SK-N-SH (cell line): ENCODE data around the gene FRY. TPM values are rescaled to one million over a fixed set of nuclear protein-coding genes. Genes with fewer than 3 reads are reported as not detected.

Experiments
- CTCF ChIA-PET: fragments of 300-600, 350-600 bp; formaldehyde crosslinking; extraction: SDS; loops from one replicate; lab custom pipeline; 2021; lab: Yijun Ruan, JAX
- POLR2A ChIA-PET: fragments of 350-600 bp; sonication (Branson Sonifier 250); formaldehyde crosslinking; extraction: SDS; loops from one replicate; lab custom pipeline; 2020; ENCODE audit warnings: antibody characterized with exemption, inconsistent platforms; lab: Yijun Ruan, JAX
- DNase-seq: peaks from one replicate; pipeline ENCODE4 v3.0.0; 2012
- H2AFZ ChIP-seq: fragments of 200-600 bp; sonication (generic); 2 replicates; pipeline ENCODE4 v1.8.1; 2016; ENCODE audit warnings: antibody characterized with exemption, mild to moderate bottlenecking, low read depth
- H3F3A ChIP-seq: fragments of 200-600 bp; sonication (generic); replicated peaks from 2 replicates; pipeline ENCODE3; 2016; ENCODE audit warnings: antibody characterized with exemption, mild to moderate bottlenecking; ENCODE audit not compliant: insufficient read depth
- H3K27ac ChIP-seq, 2 experiments: fragments of 200-500 bp in 1 of 2; fragments of 200-600 bp in 1 of 2; sonication (Bioruptor generic) in 1 of 2; sonication (generic), shearing (Covaris generic) in 1 of 2; 2 replicates each; pipeline versions ENCODE4 v1.5.1 to v1.6.1; 2014 to 2016; ENCODE audit warnings: low read depth in 2 of 2, inconsistent platforms in 1 of 2, low read length in 1 of 2, mild to moderate bottlenecking in 1 of 2, mixed read lengths in 1 of 2
- H3K27me3 ChIP-seq: fragments of 200-600 bp; sonication (generic), shearing (Covaris generic); 2 replicates; pipeline ENCODE4 v1.6.1; 2016; ENCODE audit warnings: mixed run types; ENCODE audit not compliant: insufficient read depth
- H3K36me3 ChIP-seq, 2 experiments: fragments of 200-500 bp in 1 of 2; fragments of 200-600 bp in 1 of 2; sonication (Bioruptor generic) in 1 of 2; sonication (generic) in 1 of 2; replicated peaks in 1 of 2; 2 replicates each; pipeline versions ENCODE3 to v1.5.1; 2014 to 2016; ENCODE audit warnings: low read length in 1 of 2, mild to moderate bottlenecking in 1 of 2; ENCODE audit not compliant: insufficient read depth in 2 of 2, control insufficient read depth in 1 of 2
- H3K4me1 ChIP-seq, 2 experiments: fragments of 200-500 bp in 1 of 2; fragments of 200-600 bp in 1 of 2; sonication (Bioruptor generic) in 1 of 2; sonication (generic), shearing (Covaris generic) in 1 of 2; 2 replicates each; pipeline versions ENCODE4 v1.5.1 to v1.6.1; 2014 to 2016; ENCODE audit warnings: low read depth in 1 of 2, low read length in 1 of 2, mixed run types in 1 of 2; ENCODE audit not compliant: insufficient read depth in 2 of 2, control insufficient read depth in 1 of 2
- H3K4me2 ChIP-seq: fragments of 200-600 bp; sonication (generic), shearing (Covaris generic); 2 replicates; pipeline ENCODE4 v1.6.1; 2017; ENCODE audit warnings: mixed run types
- H3K4me3 ChIP-seq, 2 experiments: fragments of 200-500 bp in 1 of 2; fragments of 200-600 bp in 1 of 2; sonication (Bioruptor generic) in 1 of 2; sonication (generic), shearing (Covaris generic) in 1 of 2; 2 replicates each; pipeline versions ENCODE4 v1.5.1 to v1.8.1; 2014 to 2016; ENCODE audit warnings: low read depth in 2 of 2, inconsistent platforms in 1 of 2, low read length in 1 of 2, mild to moderate bottlenecking in 1 of 2, mixed read lengths in 1 of 2, moderate library complexity in 1 of 2
- H3K79me2 ChIP-seq: fragments of 200-600 bp; sonication (generic); 2 replicates; pipeline ENCODE4 v1.8.1; 2017; ENCODE audit warnings: mild to moderate bottlenecking; ENCODE audit not compliant: insufficient read depth
- H3K9ac ChIP-seq: fragments of 200-600 bp; sonication (generic); 2 replicates; pipeline ENCODE4 v1.6.1; 2017; ENCODE audit warnings: mixed run types
- H3K9me2 ChIP-seq: fragments of 200-600 bp; sonication (generic); 2 replicates; pipeline ENCODE4 v1.6.1; 2017; ENCODE audit warnings: mixed run types
- H3K9me3 ChIP-seq: fragments of 200-600 bp; sonication (generic); 2 replicates; pipeline ENCODE4 v1.6.1; 2017; ENCODE audit warnings: mixed run types, mild to moderate bottlenecking, moderate library complexity
- H4K20me1 ChIP-seq: fragments of 200-600 bp; sonication (generic); 2 replicates; pipeline ENCODE4 v1.6.1; 2017; ENCODE audit warnings: mild to moderate bottlenecking, mixed run types; ENCODE audit not compliant: insufficient read depth
- CHD2 ChIP-seq: fragments of 150-350 bp; IDR thresholded peaks from 2 replicates; pipeline ENCODE4 v1.6.1; 2018; ENCODE audit warnings: low read length; ENCODE audit not compliant: partially characterized antibody
- ELF1 ChIP-seq: IDR thresholded peaks from 2 replicates; pipeline ENCODE4 v1.4.0; 2012
- EP300 ChIP-seq, 2 experiments: IDR thresholded peaks; 2 replicates each; pipeline versions ENCODE4 v1.4.0 to v1.6.1; 2012; ENCODE audit warnings: borderline replicate concordance in 1 of 2, low read depth in 1 of 2, low read length in 1 of 2
- EZH2phosphoT487 ChIP-seq: fragments of 200-600 bp; sonication (generic); IDR thresholded peaks from 2 replicates; pipeline ENCODE4 v1.6.1; 2017; ENCODE audit warnings: low read depth, mixed run types, mild to moderate bottlenecking, antibody characterized with exemption, moderate library complexity, borderline replicate concordance
- FOXJ3 ChIP-seq: sonication (generic); formaldehyde crosslinking; IDR thresholded peaks from 2 replicates; pipeline ENCODE4 v1.5.1; 2020; ENCODE audit warnings: mild to moderate bottlenecking, missing genetic modification reagents
- GABPA ChIP-seq: IDR thresholded peaks from 2 replicates; pipeline ENCODE4 v1.4.0; 2012; ENCODE audit warnings: low read depth, mild to moderate bottlenecking
- GATA2 ChIP-seq: sonication (generic); formaldehyde crosslinking; IDR thresholded peaks from 2 replicates; pipeline ENCODE4 v1.5.0; 2020; ENCODE audit warnings: mild to moderate bottlenecking, missing genetic modification reagents
- IRF3 ChIP-seq: fragments of 150-350 bp; IDR thresholded peaks from 2 replicates; pipeline ENCODE4 v1.6.1; 2016; ENCODE audit warnings: mild to moderate bottlenecking, low read depth, low read length
- JUND ChIP-seq: IDR thresholded peaks from 2 replicates; pipeline ENCODE4 v1.4.0; 2012
- MAX ChIP-seq: IDR thresholded peaks from 2 replicates; pipeline ENCODE4 v1.4.0; 2012; ENCODE audit warnings: low read depth
- MXI1 ChIP-seq: IDR thresholded peaks from 2 replicates; pipeline ENCODE4 v1.6.1; 2012; ENCODE audit warnings: mild to moderate bottlenecking, low read depth, low read length, improper control_type of control experiment
- NFIC ChIP-seq: IDR thresholded peaks from 2 replicates; pipeline ENCODE4 v1.4.0; 2012; ENCODE audit warnings: borderline replicate concordance
- PBX3 ChIP-seq: IDR thresholded peaks from 2 replicates; pipeline ENCODE4; 2012
- RAD21 ChIP-seq: IDR thresholded peaks from 2 replicates; pipeline ENCODE4 v1.6.1; 2012; ENCODE audit warnings: mild to moderate bottlenecking, low read length
- RCOR1 ChIP-seq: fragments of 150-350 bp; IDR thresholded peaks from 2 replicates; pipeline ENCODE4 v1.6.1; 2017; ENCODE audit warnings: antibody characterized with exemption, low read length
- REST ChIP-seq: IDR thresholded peaks from 2 replicates; pipeline ENCODE4 v1.6.1; 2012; ENCODE audit warnings: mild to moderate bottlenecking, low read depth, low read length, moderate library complexity
- SMC3 ChIP-seq: IDR thresholded peaks from 2 replicates; pipeline ENCODE4 v1.6.1; 2012; ENCODE audit warnings: low read depth, low read length, improper control_type of control experiment
- YY1 ChIP-seq: IDR thresholded peaks from 2 replicates; pipeline ENCODE4 v1.4.0; 2012; ENCODE audit warnings: low read depth, mild to moderate bottlenecking
- WGBS: methylation state at CpG from one replicate; pipeline ENCODE4 v1.1.6; 2017; ENCODE audit warnings: low lambda C conversion rate; 5-methylcytosine and 5-hydroxymethylcytosine counted together
- polyA plus RNA-seq, 3 experiments: library from polyadenylated mRNA; depleted of rRNA; stranded (reverse); fragments of >200 nt; gene quantifications; 2 replicates each; pipeline ENCODE4 v1.2.3, GENCODE V29; 2012

The FRY gene
- polyA plus RNA-seq, 1 of the 3 experiments (the other 2 are of a cell fraction): 1.4 TPM

GRCh38 chr13:32011971-32012370, 19.6 kb upstream of the FRY start:
- no peaks in the 10 kb centered on the region; a peak in 2 of 4 replicates for H3K4me1 ChIP-seq
- no peak overlapping the region for H3K4me2 ChIP-seq
- no peak overlapping the region for H3K27ac ChIP-seq
- no peak overlapping the region for H3K9ac ChIP-seq
- no peak overlapping the region for H2AFZ ChIP-seq
- no peak overlapping the region for H3K4me3 ChIP-seq
- no peaks in the 10 kb centered on the region for H3K36me3 ChIP-seq
- no peaks in the 10 kb centered on the region for H3K27me3 ChIP-seq
- no peaks in the 10 kb centered on the region for H3K9me2 ChIP-seq
- H3K9me3 ChIP-seq: no peaks in the 10 kb centered on the region
- POLR2A ChIA-PET: no interaction called here
- DNase-seq: no peak
- H3K79me2 ChIP-seq: no peaks in the 10 kb centered on the region
- CTCF ChIA-PET: interaction anchor here (1.4 to 2.3 kb wide), 3 partner anchors 8 to 235 kb away, joined by 3 to 11 read pairs (median 4); no protein-coding TSS in a partner anchor
- no peaks in the 10 kb centered on the region for H3F3A ChIP-seq
- TF ChIP-seq JUND (no peak), PBX3 (no peak), SMC3 (no peak), FOXJ3 (no peak), GATA2 (no peak), IRF3 (no peak), ELF1 (no peak), REST (no peak), EP300 (IDR thresholded peaks at IDR 0.05; ENCODE audit: borderline replicate concordance in 1 of 2, low read depth in 1 of 2, low read length in 1 of 2) (no peak), CHD2 (no peak), RCOR1 (no peak), NFIC (no peak), YY1 (no peak), GABPA (no peak)
- no peaks in the 10 kb centered on the region for H4K20me1 ChIP-seq

- no peak for TF ChIP-seq JUND
- no peak for TF ChIP-seq MXI1
- no peak for TF ChIP-seq RAD21
- no peak for TF ChIP-seq MAX
- TF ChIP-seq EZH2phosphoT487: no peak
- TF ChIP-seq IRF3: no peak
- ChIA-PET CTCF (interaction anchor here (0.9 to 1.5 kb wide), 5 partner anchors 16 to 234 kb away, joined by 3 to 4 read pairs (median 3); no protein-coding TSS in a partner anchor), POLR2A (no interaction called here)
- Histone ChIP-seq H3F3A (no peaks in the 10 kb centered on the region), H2AFZ (no peak overlapping the region), H3K4me3 (no peak overlapping the region), H4K20me1 (no peaks in the 10 kb centered on the region), H3K27me3 (no peaks in the 10 kb centered on the region), H3K9ac (no peak overlapping the region), H3K36me3 (no peaks in the 10 kb centered on the region), H3K9me3 (no peaks in the 10 kb centered on the region), H3K4me2 (no peak overlapping the region), H3K4me1 (no peaks in the 10 kb centered on the region; a peak in 2 of 4 replicates), H3K27ac (no peak overlapping the region), H3K9me2 (no peaks in the 10 kb centered on the region), H3K79me2 (no peaks in the 10 kb centered on the region)
- WGBS: 84% methylated on average over 6 of the region's 6 CpGs
- DNase-seq: no peak
Observed at GRCh38 chr13:32013181-32013580, 18.4 kb upstream of the FRY start.
